Panc1 (cell line): ENCODE data around the gene TSPYL4.

Experiments used
- POLR2AphosphoS5 ChIP-seq: IDR thresholded peaks from 2 replicates; pipeline ENCODE4 v1.6.1; 2012; ENCODE audit warnings: mild to moderate bottlenecking, low read depth, low read length, moderate library complexity
- TCF7L2 ChIP-seq: IDR thresholded peaks from 2 replicates; pipeline ENCODE4 v1.6.1; 2011; ENCODE audit warnings: mild to moderate bottlenecking, low read depth, low read length, inconsistent platforms
- TF ChIP-seq, protein P1 (sequence below): fragments of 450-650 bp; IDR thresholded peaks from 2 replicates; pipeline ENCODE4 v1.5.1; 2017; ENCODE audit warnings: mild to moderate bottlenecking

DNA sequence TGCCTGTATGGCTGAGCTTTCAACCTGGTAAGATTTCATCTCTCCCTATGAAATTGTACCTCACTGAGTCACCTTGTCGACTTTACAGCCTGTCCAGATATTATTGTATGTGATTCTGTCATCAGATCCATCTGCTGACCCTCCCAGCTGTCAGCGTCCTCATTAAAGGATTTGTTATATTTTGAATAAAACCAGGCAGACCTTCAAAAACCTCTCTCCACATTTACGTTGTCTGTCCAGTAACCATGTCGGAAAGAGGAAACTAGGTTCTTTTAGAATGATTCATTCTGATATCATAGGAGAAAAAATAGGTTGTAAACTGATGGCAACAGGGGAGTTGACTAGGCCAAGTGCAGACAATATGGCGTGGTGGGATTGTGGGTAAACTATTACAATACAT lies 38.5 kb downstream of the TSPYL4 start:
- TF ChIP-seq, protein P1, sequence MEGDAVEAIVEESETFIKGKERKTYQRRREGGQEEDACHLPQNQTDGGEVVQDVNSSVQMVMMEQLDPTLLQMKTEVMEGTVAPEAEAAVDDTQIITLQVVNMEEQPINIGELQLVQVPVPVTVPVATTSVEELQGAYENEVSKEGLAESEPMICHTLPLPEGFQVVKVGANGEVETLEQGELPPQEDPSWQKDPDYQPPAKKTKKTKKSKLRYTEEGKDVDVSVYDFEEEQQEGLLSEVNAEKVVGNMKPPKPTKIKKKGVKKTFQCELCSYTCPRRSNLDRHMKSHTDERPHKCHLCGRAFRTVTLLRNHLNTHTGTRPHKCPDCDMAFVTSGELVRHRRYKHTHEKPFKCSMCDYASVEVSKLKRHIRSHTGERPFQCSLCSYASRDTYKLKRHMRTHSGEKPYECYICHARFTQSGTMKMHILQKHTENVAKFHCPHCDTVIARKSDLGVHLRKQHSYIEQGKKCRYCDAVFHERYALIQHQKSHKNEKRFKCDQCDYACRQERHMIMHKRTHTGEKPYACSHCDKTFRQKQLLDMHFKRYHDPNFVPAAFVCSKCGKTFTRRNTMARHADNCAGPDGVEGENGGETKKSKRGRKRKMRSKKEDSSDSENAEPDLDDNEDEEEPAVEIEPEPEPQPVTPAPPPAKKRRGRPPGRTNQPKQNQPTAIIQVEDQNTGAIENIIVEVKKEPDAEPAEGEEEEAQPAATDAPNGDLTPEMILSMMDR: no peak
- TF ChIP-seq POLR2AphosphoS5 (no peak), TCF7L2 (no peak)
